Activated CD8-positive, alpha-beta T cell treated with anti-CD3 and anti-CD28 coated beads for 36 hours (primary cell): Measurements from ENCODE around the gene ANXA10. TPM values are rescaled to one million over a fixed set of nuclear protein-coding genes. Genes with fewer than 3 reads are reported as not detected.

Experiments used
- ATAC-seq: fragments of 200-7000 bp; cut with Tn5 transposase; one replicate; pipeline ENCODE4 v1.10.0; 2021; ENCODE audit warnings: mild to moderate bottlenecking, moderate library complexity
- CTCF ChIA-PET: fragments of 350-600 bp; sonication (Branson Sonifier 250); formaldehyde crosslinking; loops from one replicate; lab custom pipeline; 2021; ENCODE audit warnings: antibody characterized with exemption; lab: Charles Lee
- POLR2A ChIA-PET: fragments of 350-600 bp; sonication (Branson Sonifier 250); formaldehyde crosslinking; loops from one replicate; lab custom pipeline; 2021; ENCODE audit warnings: antibody characterized with exemption; lab: Charles Lee
- DNase-seq: peaks from one replicate; pipeline ENCODE4 v3.0.0-alpha.2; 2020
- H3K27ac Mint-ChIP-seq: one replicate; pipeline ENCODE4 v1.8.0; 2021; ENCODE audit warnings: mild to moderate bottlenecking, mixed read lengths
- H3K27me3 Mint-ChIP-seq: one replicate; pipeline ENCODE4 v1.8.0; 2021; ENCODE audit warnings: mixed read lengths
- H3K36me3 Mint-ChIP-seq: one replicate; pipeline ENCODE4 v1.8.0; 2021; ENCODE audit warnings: low read depth, mixed read lengths
- H3K4me1 Mint-ChIP-seq: one replicate; pipeline ENCODE4 v1.8.0; 2021; ENCODE audit warnings: low read depth, mixed read lengths
- H3K4me3 Mint-ChIP-seq: one replicate; pipeline ENCODE4 v1.8.0; 2021; ENCODE audit warnings: mild to moderate bottlenecking, moderate library complexity, mixed read lengths
- H3K9me3 Mint-ChIP-seq: one replicate; pipeline ENCODE4 v1.8.0; 2021; ENCODE audit warnings: mixed read lengths
- CTCF ChIP-seq: fragments of 200-600 bp; IDR thresholded peaks from one replicate; pipeline ENCODE4 v1.8.0; 2022; ENCODE audit warnings: antibody characterized with exemption, mild to moderate bottlenecking
- intact Hi-C: fragments of 100-400 bp; cut with micrococcal nuclease; formaldehyde crosslinking; loops from one replicate; pipeline ENCODE4 v1.10.0; 2022
- total RNA-seq, 2 experiments: library from RNA; stranded (reverse); gene quantifications; one replicate each; pipeline ENCODE4 v1.2.3, GENCODE V29; 2021

The ANXA10 gene
- total RNA-seq, 2 experiments from 2014 or later, result not detected

GRCh38 chr4:168152837-168153500, 60.6 kb downstream of the ANXA10 start:
- Mint-ChIP-seq H3K27ac (no peak overlapping the region), H3K4me1 (peaks cover 5% of the 10 kb centered on the region), H3K9me3 (no peaks in the 10 kb centered on the region), H3K27me3 (no peaks in the 10 kb centered on the region), H3K36me3 (no peaks in the 10 kb centered on the region), H3K4me3 (no peak overlapping the region)
- POLR2A ChIA-PET, result no interaction called here
- TF ChIP-seq CTCF, result no peak
- no peak for DNase-seq
- no peak for ATAC-seq
- CTCF ChIA-PET, result interaction anchor here (0.7 to 1.9 kb wide), 7 partner anchors 8 to 90 kb away, joined by 3 to 13 read pairs (median 4); no protein-coding TSS in a partner anchor
- intact Hi-C loops, result loop anchor here (5.0 kb wide), 1 partner anchor 1131 kb away; no protein-coding TSS in a partner anchor

- POLR2A ChIA-PET, result no interaction called here
- Mint-ChIP-seq H3K4me1 (peaks cover 5% of the 10 kb centered on the region), H3K4me3 (no peak overlapping the region), H3K9me3 (peaks cover 3% of the 10 kb centered on the region), H3K27me3 (no peaks in the 10 kb centered on the region), H3K36me3 (no peaks in the 10 kb centered on the region), H3K27ac (no peak overlapping the region)
- intact Hi-C loops, result loop anchor here (5.0 kb wide), 1 partner anchor 1132 kb away; no protein-coding TSS in a partner anchor
- DNase-seq (peak; percentile 80), ATAC-seq (peak; percentile 77)
- CTCF ChIA-PET, result interaction anchor here (0.6 to 1.9 kb wide), 10 partner anchors 9 to 91 kb away, joined by 3 to 13 read pairs (median 4); no protein-coding TSS in a partner anchor
- peak; percentile 73 for TF ChIP-seq CTCF
Measured at GRCh38 chr4:168153596-168154440, 61.5 kb downstream of the ANXA10 start.

- Mint-ChIP-seq H3K4me1 (peaks cover 5% of the 10 kb centered on the region), H3K4me3 (no peak overlapping the region), H3K27me3 (no peaks in the 10 kb centered on the region), H3K36me3 (no peaks in the 10 kb centered on the region), H3K9me3 (peaks cover 6% of the 10 kb centered on the region), H3K27ac (no peak overlapping the region)
- intact Hi-C loops, result loop anchor here (5.0 kb wide), 1 partner anchor 1132 kb away; no protein-coding TSS in a partner anchor
- POLR2A ChIA-PET, result no interaction called here
- ATAC-seq (peak; percentile 43), DNase-seq (no peak)
- CTCF ChIA-PET, result interaction anchor here (0.6 to 1.9 kb wide), 6 partner anchors 10 to 56 kb away, joined by 3 to 13 read pairs (median 4); no protein-coding TSS in a partner anchor
- TF ChIP-seq CTCF, result no peak
Measured at GRCh38 chr4:168154546-168155277, 62.4 kb downstream of the ANXA10 start.

GRCh38 chr4:168162604-168163003, 70.3 kb downstream of the ANXA10 start:
- CTCF ChIA-PET, result no interaction called here
- no peaks in the 10 kb centered on the region for H3K36me3 Mint-ChIP-seq
- peaks cover 6% of the 10 kb centered on the region for H3K9me3 Mint-ChIP-seq
- DNase-seq (no peak), ATAC-seq (no peak)
- H3K27ac Mint-ChIP-seq, result no peak overlapping the region
- H3K4me1 Mint-ChIP-seq, result no peaks in the 10 kb centered on the region
- peaks cover 3% of the 10 kb centered on the region for H3K27me3 Mint-ChIP-seq
- POLR2A ChIA-PET, result no interaction called here
- TF ChIP-seq CTCF, result no peak
- intact Hi-C loops, result no loop called here
- no peak overlapping the region for H3K4me3 Mint-ChIP-seq
